H1 (cell line): ENCODE measurements around the gene TSPAN3.

Source experiments
- CEBPB ChIP-seq: IDR thresholded peaks from 2 replicates; pipeline ENCODE4 v1.6.1; 2012; ENCODE audit warnings: low read depth, low read length
- CHD1 ChIP-seq: IDR thresholded peaks from 2 replicates; pipeline ENCODE4 v1.6.1; 2012; ENCODE audit warnings: low read depth, low read length, improper control_type of control experiment
- EGR1 ChIP-seq: IDR thresholded peaks from 2 replicates; pipeline ENCODE4 v1.6.1; 2011; ENCODE audit warnings: low read depth, low read length, borderline replicate concordance
- HDAC2 ChIP-seq, 2 experiments: fragments of 300-600 bp in 1 of 2; sonication (generic) in 1 of 2; IDR thresholded peaks; 2 replicates each; pipeline ENCODE4 v1.6.1; 2011 to 2012; ENCODE audit warnings: low read depth in 2 of 2, low read length in 2 of 2, mild to moderate bottlenecking in 2 of 2, moderate library complexity in 2 of 2, borderline replicate concordance in 1 of 2, inconsistent platforms in 1 of 2
- JUN ChIP-seq: IDR thresholded peaks from 2 replicates; pipeline ENCODE4 v1.6.1; 2011; ENCODE audit warnings: low read depth, mild to moderate bottlenecking, improper control_type of control experiment, low read length
- POLR2AphosphoS5 ChIP-seq: IDR thresholded peaks from 2 replicates; pipeline ENCODE4 v1.6.1; 2011; ENCODE audit warnings: low read depth, low read length
- RBBP5 ChIP-seq: IDR thresholded peaks from 2 replicates; pipeline ENCODE4 v1.7.1; 2012; ENCODE audit warnings: low read depth, mild to moderate bottlenecking, inconsistent platforms, low read length, moderate library complexity, borderline replicate concordance
- TF ChIP-seq, protein P1 (sequence below): IDR thresholded peaks from 2 replicates; pipeline ENCODE4 v1.6.1; 2012; ENCODE audit warnings: inconsistent platforms

DNA sequence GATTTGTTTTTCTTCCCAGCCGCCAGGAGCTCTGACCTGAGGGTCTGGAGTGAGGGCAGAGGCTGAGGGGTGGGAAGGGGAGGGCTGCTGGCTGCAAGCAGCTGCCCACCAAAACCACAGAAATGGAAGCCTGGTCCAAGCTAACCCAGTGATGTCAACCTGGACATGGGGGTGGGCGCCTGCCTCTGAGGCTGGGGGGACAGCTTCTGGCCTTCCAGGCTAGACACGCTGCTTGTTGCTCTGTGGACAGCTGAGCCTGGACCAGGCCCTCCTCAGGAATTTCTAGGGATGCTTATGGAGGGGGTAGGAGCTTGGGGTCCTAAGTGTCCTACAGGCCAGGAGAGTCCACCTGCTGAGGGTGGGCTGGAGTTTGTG, 54.6 kb downstream of the TSPAN3 start:
- TF ChIP-seq, protein P1, sequence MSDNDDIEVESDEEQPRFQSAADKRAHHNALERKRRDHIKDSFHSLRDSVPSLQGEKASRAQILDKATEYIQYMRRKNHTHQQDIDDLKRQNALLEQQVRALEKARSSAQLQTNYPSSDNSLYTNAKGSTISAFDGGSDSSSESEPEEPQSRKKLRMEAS: no peak
- no peak for TF ChIP-seq CEBPB
- no peak for TF ChIP-seq HDAC2 (IDR thresholded peaks at IDR 0.05; ENCODE audit: borderline replicate concordance in 1 of 2, low read depth in 2 of 2, low read length in 2 of 2)
- no peak for TF ChIP-seq POLR2AphosphoS5
- no peak for TF ChIP-seq EGR1
- no peak for TF ChIP-seq CHD1
- no peak for TF ChIP-seq RBBP5
- TF ChIP-seq JUN: no peak
